ENCODE measurements around the gene SASH1. TPM values are rescaled to one million over a fixed set of nuclear protein-coding genes. Genes with fewer than 3 reads are reported as not detected.

SASH1 gene
- total RNA-seq, 1 experiment from 2014 or later, result 27.4 TPM

DNA sequence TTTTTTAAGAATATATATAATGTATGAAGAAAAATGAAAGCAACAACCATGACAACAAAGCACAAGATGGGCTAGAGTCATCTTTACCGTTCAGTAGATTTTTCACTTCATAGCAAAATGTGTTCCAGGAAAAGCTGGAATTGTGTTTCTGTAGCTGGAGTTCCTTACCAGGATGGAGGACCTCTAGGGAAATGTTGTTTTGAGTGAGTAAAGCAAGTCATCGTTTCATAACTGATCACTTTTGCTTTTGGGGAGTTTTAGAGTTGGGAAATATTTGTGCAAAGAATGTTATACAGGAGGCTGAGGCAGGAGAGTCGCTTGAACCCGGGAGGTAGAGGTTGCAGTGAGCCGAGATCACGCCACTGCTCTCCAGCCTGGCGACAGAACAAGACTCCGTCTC is 151.6 kb downstream of the SASH1 start:
- DNase-seq (ENCODE audit: low read depth), result no peak

DNA sequence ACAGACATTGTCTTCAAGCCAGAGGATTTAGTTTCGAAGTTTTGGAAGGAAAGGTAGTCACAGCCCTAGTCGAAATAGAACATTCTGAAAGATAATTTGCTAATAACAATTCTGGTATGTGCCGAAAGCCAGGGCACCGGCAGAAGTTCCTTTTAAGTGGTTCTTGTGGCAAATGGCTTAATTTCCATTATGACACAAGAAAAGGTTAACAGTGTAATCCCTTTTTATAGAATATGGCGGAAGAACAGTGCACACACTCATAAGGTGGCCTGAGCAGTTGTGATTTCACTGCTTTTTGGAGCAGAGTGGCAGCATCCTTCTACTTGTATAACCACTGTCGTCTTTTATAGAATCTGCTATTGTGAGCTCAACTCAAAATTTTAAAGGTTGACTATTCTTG is 152.4 kb downstream of the SASH1 start:
- peak; percentile 46 for DNase-seq (ENCODE audit: low read depth)

DNA sequence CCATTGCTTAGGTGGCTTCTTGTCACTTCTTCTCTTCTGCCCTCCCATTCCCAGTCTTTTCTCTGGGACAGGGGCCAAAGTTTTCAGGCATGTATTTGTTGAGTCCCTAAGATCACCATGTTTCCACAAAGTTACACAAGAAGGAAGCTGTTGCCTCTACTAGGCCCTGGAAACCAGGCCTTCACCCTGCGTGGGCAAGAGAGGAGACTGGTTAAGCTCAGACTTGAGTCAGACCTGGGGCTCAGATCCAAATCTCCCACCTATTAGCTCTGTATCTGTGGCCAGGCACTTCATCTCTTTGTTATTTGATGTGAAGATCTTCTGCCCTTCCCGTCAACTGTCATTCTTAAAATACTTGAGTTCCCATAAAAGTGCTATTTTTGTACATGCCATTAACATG is 154.6 kb downstream of the SASH1 start:
- DNase-seq (ENCODE audit: low read depth), result peak; percentile 80

DNA sequence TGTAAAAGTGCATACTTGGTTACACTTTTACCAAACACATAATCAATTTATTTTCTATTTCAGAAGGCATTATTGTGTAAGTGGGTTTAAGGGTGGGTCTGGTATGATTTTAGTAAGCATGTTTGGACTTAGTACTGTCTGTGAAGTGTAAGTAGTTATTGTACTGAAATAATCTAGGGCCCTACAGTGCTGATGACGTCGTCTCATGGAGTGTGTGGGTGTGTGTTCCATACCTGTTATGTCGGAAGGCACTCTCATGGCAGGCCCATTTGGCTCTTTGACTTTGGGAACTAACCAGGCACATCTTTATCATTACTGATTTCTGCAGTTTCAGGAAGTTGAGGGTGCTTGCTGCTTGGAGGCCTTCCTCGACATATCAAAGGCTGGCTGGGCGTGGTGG is 155.1 kb downstream of the SASH1 start:
- no peak for DNase-seq (ENCODE audit: low read depth)

DNA sequence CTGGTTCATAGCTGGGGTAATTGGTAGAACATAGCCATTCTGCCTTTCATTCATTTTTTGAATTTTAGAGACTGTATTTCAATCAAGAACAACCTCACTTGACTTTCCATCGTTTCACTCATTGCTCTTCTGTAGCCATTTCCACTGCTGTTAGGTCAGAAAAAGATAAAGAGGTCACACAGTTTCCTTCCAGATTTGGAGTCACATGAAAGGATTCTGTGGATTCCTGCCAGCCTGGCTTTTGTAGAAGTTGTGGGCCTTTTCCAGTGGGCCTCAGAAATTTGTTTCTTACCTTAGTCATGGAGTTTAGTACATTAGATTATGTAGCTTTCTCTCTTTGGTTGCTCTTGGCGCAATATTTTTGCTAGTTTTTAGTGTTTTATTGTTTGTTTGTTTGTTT is 157.8 kb downstream of the SASH1 start:
- DNase-seq (ENCODE audit: low read depth), result peak; percentile 58

DNA sequence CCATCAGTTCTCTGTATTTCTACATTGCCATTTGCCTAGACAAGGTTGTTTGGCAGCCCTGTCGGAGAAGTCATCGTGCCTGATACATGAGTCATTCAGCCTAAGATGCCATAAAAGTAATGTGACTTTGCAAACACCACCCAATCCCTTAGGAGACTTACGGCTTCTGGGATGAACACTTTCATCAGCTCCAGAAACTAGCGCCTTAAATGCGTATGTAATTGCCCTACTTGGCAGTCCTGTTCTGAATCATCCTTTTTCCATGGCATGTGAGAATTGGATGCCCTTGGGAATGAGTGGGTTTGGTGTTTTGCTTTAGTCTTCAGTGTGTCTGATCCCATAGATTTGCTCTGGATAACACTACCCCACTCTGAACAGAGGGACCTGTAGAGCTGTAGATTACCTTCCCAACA is 158.5 kb downstream of the SASH1 start:
- peak; percentile 99 for DNase-seq (ENCODE audit: low read depth)

DNA sequence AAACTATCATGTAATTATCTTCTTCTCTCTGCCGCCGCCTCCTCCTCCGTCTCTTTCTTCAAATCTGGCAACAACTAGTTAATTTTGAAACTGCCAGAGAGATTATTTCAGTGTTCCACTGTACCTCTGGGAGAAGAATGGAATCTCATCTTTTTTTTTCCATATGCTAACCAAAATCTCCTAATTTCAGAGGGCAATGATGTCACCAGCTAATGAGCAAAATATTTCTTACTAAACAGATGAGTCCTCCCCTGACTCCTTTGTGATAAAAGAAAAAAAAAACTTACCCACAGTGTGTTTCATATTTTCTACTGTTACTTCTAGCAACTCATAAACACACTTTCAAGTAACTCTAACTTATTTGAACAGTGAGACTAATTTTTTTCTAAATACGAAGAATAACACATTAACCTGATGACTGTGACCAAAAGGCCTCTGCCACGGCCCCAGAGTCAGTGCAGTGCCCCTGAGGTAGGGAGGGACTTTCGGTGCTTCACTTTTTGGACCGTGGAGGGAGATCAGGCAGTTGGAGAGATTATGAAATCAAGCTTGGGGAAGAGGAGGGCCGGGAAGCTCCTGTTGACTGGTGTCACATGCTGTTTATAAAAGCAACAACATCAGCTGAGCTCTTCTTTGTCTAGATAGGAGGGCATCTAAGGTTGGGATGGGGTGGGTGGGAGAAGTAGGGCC is 159.6 kb downstream of the SASH1 start:
- peak; percentile 50 for DNase-seq (ENCODE audit: low read depth)

DNA sequence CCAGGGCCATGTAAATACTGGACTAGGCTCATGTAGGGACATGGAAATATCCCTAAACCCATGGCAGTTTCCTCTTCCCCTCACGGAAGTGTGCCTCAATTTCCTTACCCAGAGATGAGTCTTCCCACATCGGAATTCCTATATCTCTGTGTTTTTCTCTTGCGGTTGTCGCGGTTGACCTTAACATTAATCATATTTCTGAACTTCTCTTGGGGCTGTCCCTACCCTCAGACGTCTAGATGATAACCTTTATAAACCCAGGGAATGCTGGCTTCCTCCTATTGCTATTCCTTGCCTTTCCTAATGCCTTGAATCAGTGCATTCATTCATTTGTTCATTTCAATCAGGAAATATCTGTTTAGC is 160.1 kb downstream of the SASH1 start:
- peak; percentile 70 for DNase-seq (ENCODE audit: low read depth)

DNA sequence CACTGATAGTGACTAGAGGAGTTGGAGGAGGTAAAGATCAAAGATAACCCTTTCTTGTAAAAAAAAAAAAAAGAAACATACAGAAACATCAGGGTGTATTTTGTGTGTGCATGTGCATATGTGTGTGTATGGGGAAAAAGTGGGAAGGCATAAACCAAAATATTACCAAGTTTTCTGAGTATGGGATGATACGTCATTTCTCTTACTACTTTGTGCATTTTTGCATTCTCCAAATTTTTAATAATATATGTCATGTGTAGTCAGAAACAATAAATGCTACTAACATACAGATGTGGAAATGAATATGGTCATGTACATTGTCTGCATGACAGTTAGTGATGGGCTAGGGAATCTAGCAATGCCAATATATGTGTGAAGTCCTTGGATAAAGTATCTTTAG is 161.1 kb downstream of the SASH1 start:
- no peak for DNase-seq (ENCODE audit: low read depth)

DNA sequence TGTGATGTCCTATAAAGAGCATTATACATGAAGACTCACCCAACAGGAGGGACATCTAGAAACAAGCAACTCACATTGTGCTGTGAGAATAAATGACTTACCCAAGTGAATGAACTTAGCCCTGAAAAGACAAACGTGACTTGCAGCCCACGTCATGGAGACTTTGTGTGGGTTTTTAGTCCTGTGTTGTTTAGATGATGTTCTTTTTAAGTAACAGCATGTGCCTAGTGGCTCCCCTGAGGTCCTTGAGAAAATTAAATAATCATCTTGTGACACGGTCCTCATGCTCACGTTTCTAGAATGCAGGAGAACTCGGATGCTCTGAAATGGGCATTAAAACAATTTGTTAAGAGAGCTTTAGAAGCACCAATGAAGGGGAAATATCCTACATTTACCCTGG is 165.1 kb downstream of the SASH1 start:
- peak; percentile 27 for DNase-seq (ENCODE audit: low read depth)

DNA sequence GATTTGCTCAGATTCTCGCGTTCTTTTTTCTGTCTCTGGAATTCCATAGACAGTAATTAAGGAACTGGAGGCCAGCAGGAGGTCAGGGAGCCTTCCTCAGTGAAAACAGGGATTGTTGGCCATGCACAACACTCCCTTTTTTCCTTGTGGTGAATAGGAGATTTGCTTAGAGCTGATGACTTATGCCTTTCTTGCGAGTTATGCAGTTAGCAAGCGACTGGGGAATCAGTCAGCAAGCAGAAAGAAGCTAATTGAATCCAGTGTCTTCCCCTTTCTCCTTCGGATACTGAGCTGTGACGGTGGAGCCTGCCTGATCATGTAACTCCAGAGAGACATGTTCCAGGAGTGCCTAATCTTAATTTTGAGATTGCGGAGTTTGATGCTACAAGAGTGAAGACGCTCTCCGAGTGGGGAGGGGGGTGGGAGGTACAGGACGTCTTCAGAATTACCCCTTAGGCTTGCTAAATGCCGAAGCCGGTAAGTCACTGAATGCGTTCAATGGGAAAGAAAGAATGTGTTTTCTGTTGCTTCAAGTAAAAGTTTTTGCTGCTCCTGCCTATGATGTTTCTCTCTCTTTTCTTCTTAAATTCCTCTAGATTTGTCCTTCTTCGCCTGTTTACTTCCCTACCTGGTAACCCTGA is 165.9 kb downstream of the SASH1 start:
- DNase-seq (ENCODE audit: low read depth), result peak; percentile 84

DNA sequence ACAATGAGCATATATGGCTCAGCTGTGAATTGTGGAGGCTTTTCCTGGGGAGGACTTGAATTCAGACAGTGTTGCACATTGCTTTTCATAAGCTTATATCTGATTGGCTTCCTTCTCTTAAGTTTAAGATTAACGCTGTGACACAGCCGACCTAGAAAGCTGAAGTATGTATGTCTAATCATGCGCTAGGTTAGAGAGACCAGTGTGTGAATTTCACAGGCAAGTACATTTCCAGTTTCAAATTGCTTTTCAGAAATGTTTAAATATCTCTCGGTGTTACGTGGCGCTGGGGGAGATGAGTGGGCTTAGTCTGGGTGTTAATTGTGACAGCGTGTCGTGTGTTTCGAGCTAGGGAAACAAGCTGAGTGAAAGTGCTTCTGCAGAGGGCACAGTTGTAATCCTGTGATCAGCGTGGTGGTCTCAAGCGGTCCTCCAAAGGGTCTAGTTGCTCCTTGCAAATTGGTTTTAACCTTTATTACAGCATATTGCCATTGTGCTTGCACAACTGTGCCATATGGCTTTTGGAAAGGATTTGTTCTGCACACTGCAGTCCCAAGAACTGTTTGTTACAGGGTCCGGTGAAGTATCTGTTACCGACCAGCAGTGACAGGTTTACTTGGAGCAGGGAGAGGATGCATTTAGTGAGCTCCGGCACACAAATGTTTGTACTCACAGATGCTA is 166.6 kb downstream of the SASH1 start:
- DNase-seq (ENCODE audit: low read depth), result peak; percentile 33

DNA sequence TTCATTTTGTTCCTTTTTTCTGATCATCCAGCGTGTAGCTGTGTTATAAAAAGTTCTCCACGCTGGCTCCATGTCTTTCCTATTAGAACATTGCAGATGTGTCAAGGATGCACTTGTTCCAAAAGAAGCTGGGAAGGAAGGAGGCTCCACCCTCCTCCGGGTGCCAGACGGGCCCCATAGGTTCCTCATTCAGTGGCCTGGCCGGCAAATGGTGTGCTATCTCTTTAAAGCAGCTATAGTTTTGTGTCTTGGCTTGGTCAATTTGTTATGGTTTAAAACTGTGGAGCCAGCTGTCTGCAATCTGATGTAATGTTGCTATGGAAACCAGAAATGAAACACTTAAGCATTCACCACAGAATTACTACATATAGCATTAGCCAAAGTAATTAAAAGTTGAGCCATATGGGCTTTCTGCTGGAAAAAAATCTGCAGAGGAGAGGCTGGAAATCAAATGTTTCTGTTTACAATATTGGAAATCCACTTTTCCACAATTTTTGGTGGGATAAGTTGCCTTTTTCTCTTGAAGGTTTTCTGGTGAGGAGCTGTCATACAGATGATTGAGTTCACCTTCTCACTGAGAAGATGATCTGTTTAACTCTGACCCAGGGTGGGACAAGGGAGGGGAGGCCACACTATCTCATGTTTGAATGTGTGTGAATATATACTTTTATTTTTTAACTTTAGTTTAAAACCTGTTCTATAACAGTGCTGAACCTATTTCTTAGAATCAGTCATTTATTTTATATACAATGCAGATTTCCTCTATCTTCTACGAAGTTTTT is 167.4 kb downstream of the SASH1 start:
- peak; percentile 99 for DNase-seq (ENCODE audit: low read depth)

DNA sequence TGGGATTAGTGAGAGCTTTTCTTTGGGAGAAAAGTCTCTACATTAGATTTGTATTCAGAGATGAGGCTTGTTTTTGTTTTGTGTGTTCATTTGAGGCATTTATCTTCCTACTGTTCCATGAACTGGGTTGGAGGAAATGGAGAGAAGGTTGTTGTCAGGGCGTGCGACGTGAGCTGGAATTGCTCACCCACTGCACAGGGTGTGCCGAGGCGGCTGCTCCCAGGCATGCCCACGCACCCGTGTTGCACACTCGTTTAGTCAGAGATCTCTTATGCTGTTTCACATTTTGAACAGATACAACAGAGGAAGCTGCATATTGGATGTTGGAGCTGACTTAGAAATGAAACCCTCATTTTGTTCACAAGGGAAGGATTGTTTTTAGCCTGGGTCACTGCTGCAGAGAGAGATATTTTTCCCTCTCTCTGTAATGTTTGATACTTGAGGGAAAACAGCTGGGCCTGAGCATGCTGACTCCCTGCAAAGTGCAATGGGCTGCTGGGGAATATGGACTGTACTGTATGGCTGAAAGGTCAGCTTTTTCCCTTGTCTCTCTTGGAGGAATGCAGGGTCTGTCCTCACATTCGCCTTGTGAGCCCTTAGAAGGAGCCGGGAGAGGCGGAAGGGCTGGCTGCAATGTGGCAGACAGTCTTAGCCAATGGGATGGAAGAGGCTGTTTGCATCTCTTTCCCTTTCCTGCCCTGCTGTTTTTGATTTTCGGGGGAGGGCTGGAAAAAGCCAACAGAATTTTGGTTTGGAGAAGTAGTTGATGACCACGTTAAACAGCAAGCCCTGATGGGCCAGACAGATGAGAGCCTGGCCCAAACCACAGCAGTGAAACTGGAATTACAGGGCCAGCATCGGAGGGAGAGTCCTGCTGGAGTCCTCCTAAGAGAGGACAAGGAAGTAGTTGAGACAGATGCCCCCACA is 170.8 kb downstream of the SASH1 start:
- DNase-seq (ENCODE audit: low read depth), result peak; percentile 88

DNA sequence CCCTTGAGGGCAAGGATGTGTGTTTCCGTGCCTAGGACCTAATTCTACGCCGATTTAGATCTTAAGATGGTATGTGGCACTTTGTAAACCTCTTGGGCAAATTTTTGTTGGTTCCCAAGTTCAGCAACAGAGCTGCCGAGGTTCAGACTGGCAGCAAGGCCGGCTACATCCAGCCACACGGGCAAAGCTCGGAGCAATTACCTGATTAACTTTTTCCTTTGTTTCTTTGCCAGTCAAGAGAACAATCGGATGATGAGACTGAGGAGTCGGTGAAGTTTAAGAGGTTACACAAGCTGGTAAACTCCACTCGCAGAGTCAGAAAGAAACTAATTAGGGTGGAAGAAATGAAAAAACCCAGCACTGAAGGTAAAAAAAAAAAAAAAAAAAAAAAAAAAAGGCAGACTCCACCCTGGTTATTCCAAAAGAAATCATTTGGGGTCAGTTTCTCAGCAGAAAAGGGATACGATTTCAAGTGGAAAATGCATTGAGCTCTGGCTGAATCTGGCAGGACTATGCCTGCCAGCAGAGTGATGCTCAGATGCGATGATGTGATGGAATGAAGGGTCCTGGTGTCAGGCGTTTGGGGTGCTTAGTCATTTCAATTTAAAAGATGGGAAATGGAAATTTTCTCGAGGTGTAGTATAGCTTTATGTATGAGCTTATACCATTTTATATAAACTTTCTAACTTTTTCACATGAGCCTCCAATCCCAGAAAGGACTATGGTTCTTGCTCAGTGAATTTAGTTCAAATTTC is 171.6 kb downstream of the SASH1 start:
- DNase-seq (ENCODE audit: low read depth), result no peak

DNA sequence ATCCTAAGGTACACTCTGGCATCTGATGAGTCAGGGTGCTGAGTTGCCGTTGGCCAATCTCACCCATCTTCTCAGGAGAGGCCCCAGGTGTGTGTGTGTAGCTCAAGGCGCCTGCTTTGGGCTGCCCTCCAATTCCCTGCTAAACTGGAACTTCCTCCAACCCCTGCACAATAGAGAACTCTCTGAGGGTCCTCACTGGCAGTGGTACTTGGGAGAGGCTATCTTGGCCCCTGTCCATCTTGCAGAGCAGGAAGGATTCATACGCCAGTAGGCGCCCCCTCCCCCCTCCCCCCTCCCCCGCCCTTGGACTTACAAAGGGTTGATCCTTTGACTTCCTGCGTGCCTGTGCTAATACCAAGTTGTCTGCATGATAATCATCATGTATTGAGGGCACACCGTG is 173.6 kb downstream of the SASH1 start:
- DNase-seq (ENCODE audit: low read depth), result no peak

DNA sequence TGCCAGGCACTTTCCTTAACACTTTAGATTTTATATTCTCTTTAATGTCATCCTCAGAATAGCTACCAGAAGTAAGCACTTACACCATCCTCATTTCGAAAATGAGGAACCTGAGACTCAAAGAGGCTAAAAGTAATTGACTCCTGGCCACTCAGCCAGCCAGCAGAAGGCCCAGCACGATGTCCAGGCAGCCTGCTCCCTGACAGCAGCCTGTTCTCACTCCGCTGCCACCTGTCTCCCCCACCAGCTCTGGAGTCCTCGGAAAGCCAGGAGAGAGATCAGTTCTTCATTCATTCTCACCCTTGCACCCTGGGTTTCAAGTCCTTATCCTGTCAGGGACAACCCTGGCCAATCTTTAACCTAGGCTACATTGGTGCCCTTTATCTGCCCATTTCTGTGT is 174.0 kb downstream of the SASH1 start:
- no peak for DNase-seq (ENCODE audit: low read depth)

DNA sequence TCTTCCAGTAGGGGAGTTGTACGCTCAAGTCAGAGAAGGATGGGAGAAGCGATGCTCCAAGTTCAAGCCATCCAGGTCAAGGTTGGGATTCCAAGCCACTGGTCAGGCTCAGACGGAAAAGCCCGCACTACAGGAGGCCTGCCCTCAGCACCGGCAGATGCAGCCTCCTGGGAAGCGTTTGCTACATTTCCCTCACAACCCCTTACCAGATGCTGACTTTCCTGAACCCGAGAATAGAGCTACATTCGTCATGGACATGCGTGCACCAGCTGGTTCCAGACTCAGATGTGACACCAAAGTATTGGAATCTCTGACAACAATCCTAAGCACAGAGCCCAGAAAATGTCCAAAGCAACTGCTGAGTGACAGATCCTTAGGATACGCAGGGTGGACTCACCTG is 174.8 kb downstream of the SASH1 start:
- no peak for DNase-seq (ENCODE audit: low read depth)

DNA sequence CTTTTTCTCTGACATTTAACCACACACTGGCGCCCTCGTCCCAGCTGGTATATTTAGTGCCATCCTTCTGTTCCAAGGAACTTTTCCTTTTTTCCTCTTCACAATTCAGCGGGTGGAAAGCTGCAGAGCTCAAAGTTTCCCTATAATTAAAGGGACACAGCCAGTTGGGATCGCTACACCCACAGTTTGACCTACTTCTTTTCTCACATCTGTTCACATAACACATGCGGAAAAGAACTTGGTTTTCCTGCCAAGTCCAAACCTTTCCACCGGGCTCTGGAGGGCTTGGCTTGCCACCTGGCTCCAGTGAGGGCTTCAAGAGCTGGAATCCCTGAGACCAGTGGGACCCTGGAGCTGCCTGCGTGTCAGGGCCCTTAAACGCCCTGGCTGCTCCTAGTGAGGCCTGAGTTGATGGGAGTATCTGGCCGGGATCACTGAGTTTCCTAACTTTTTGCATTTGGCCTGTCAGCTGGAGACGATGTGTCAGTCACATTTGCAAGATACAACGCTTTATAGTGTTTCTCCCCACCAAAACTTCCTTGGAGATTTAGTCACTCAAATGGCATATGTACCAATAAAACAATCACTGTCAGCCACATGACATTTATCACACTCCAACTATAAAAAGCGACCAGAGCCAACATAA is 176.0 kb downstream of the SASH1 start:
- DNase-seq (ENCODE audit: low read depth), result no peak

Measured in RPMI7951 (cell line).